Liver (tissue), 9 donors: ENCODE results near the gene SYT15. TPM values are rescaled to one million over a fixed set of nuclear protein-coding genes. Genes with fewer than 3 reads are reported as not detected.

Experiments used
- DNase-seq: peaks from one replicate; pipeline ENCODE4 v3.0.0-alpha.2; 2017; ENCODE audit warnings: low spot score
- H3K27ac ChIP-seq, 2 donors: one replicate each; pipeline ENCODE4 v1.7.0; 2013; ENCODE audit warnings: inconsistent platforms in 2 of 2, low read length in 2 of 2, control low read depth in 1 of 2, low read depth in 1 of 2, mild to moderate bottlenecking in 1 of 2
- H3K27me3 ChIP-seq, 4 donors: one replicate each; pipeline versions ENCODE4 v1.6.1 to v1.7.0; 2013; ENCODE audit warnings: low read length in 3 of 4, inconsistent platforms in 1 of 4, mild to moderate bottlenecking in 1 of 4, moderate library complexity in 1 of 4; ENCODE audit not compliant: control insufficient read depth in 4 of 4, insufficient read depth in 4 of 4
- H3K36me3 ChIP-seq, 4 donors: one replicate each; pipeline versions ENCODE4 v1.6.1 to v1.7.0; 2013; ENCODE audit warnings: low read length in 3 of 4, mild to moderate bottlenecking in 3 of 4, low read depth in 1 of 4, moderate library complexity in 1 of 4; ENCODE audit not compliant: control insufficient read depth in 4 of 4, insufficient read depth in 3 of 4
- H3K4me1 ChIP-seq, 4 donors: one replicate each; pipeline versions ENCODE4 v1.6.1 to v1.7.0; 2013; ENCODE audit warnings: low read length in 3 of 4, mild to moderate bottlenecking in 3 of 4, moderate library complexity in 1 of 4; ENCODE audit not compliant: control insufficient read depth in 4 of 4, insufficient read depth in 4 of 4
- H3K4me3 ChIP-seq, 3 donors: one replicate each; pipeline versions ENCODE4 v1.6.1 to v1.7.0; 2013; ENCODE audit warnings: low read length in 3 of 3, control low read depth in 1 of 3, low read depth in 1 of 3, mild to moderate bottlenecking in 1 of 3
- H3K9ac ChIP-seq, 2 donors: one replicate each; pipeline ENCODE4 v1.7.0; 2013; ENCODE audit warnings: low read length in 2 of 2, mild to moderate bottlenecking in 2 of 2, moderate library complexity in 2 of 2, control low read depth in 1 of 2, low read depth in 1 of 2
- H3K9me3 ChIP-seq, 4 donors: one replicate each; pipeline versions ENCODE4 v1.6.1 to v1.7.0; 2013; ENCODE audit warnings: low read length in 3 of 4; ENCODE audit not compliant: control insufficient read depth in 4 of 4
- ATF3 ChIP-seq: IDR thresholded peaks from 2 replicates; pipeline ENCODE4 v1.6.1; 2016; ENCODE audit warnings: antibody characterized with exemption
- CTCF ChIP-seq: fragments of 150-350 bp; IDR thresholded peaks from 2 replicates; pipeline ENCODE4 v1.5.1; 2017; ENCODE audit warnings: improper control_type of control experiment, low read depth, low read length; ENCODE audit not compliant: missing input control
- FOXA1 ChIP-seq: IDR thresholded peaks from 2 replicates; pipeline ENCODE4 v1.6.1; 2016; ENCODE audit warnings: antibody characterized with exemption
- FOXA2 ChIP-seq: IDR thresholded peaks from 2 replicates; pipeline ENCODE4 v1.6.1; 2016; ENCODE audit warnings: antibody characterized with exemption
- GABPA ChIP-seq, 2 donors: IDR thresholded peaks in 1 of 2; conservative IDR thresholded peaks in 1 of 2; 2 replicates each; pipeline ENCODE4 v1.6.1; 2016; ENCODE audit warnings: antibody characterized with exemption in 2 of 2, mild to moderate bottlenecking in 1 of 2, moderate library complexity in 1 of 2
- HNF4A ChIP-seq, 2 donors: conservative IDR thresholded peaks; 2 replicates each; pipeline ENCODE4 v1.6.1; 2016; ENCODE audit warnings: antibody characterized with exemption in 2 of 2, mild to moderate bottlenecking in 2 of 2
- HNF4G ChIP-seq: IDR thresholded peaks from 2 replicates; pipeline ENCODE4 v1.6.1; 2016; ENCODE audit warnings: antibody characterized with exemption
- JUND ChIP-seq, 2 donors: IDR thresholded peaks; 2 replicates each; pipeline ENCODE4 v1.6.1; 2016; ENCODE audit warnings: antibody characterized with exemption in 2 of 2
- MAX ChIP-seq: IDR thresholded peaks from 2 replicates; pipeline ENCODE4 v1.6.1; 2016; ENCODE audit warnings: antibody characterized with exemption
- NR2F2 ChIP-seq: IDR thresholded peaks from 2 replicates; pipeline ENCODE4 v1.6.1; 2016; ENCODE audit warnings: antibody characterized with exemption
- RAD21 ChIP-seq, 2 donors: IDR thresholded peaks; 2 replicates each; pipeline ENCODE4 v1.6.1; 2016; ENCODE audit warnings: antibody characterized with exemption in 2 of 2, mild to moderate bottlenecking in 2 of 2
- REST ChIP-seq: IDR thresholded peaks from 2 replicates; pipeline ENCODE4 v1.6.1; 2016; ENCODE audit warnings: antibody characterized with exemption, mild to moderate bottlenecking
- RXRA ChIP-seq, 2 donors: IDR thresholded peaks; 2 replicates each; pipeline ENCODE4 v1.6.1; 2017 to 2018; ENCODE audit warnings: antibody characterized with exemption in 2 of 2, mild to moderate bottlenecking in 1 of 2
- SP1 ChIP-seq: IDR thresholded peaks from 2 replicates; pipeline ENCODE4 v1.6.1; 2018; ENCODE audit warnings: antibody characterized with exemption, mild to moderate bottlenecking
- TAF1 ChIP-seq: conservative IDR thresholded peaks from 2 replicates; pipeline ENCODE4 v1.6.1; 2016; ENCODE audit warnings: antibody characterized with exemption, mild to moderate bottlenecking
- YY1 ChIP-seq: IDR thresholded peaks from 2 replicates; pipeline ENCODE4 v1.6.1; 2016; ENCODE audit warnings: antibody characterized with exemption, mild to moderate bottlenecking
- ZBTB33 ChIP-seq: IDR thresholded peaks from 2 replicates; pipeline ENCODE4 v1.6.1; 2016; ENCODE audit warnings: antibody characterized with exemption
- WGBS: extraction: QIAGEN DNeasy Blood & Tissue Kit; methylation state at CpG from one replicate; pipeline ENCODE4 v1.1.7; 2013; 5-methylcytosine and 5-hydroxymethylcytosine counted together
- polyA plus RNA-seq, 2 donors: library from polyadenylated mRNA; stranded (reverse) in 1 of 2; unstranded in 1 of 2; fragments of 200-250 nt in 1 of 2; fragments of >200 nt in 1 of 2; fragmentation: Nextera tagmentation in 1 of 2; extraction: Ambion mirVana in 1 of 2; gene quantifications; one replicate each; pipeline versions ENCODE4 v1.2.1 to v1.2.3, GENCODE V29; 2013 to 2015
- total RNA-seq, 2 donors: library from RNA; depleted of rRNA; stranded (reverse); fragments of >200 nt; gene quantifications; one replicate each; pipeline ENCODE4 v1.2.3, GENCODE V29; 2014
- donor health status: healthy.
- donor health status: healthy.
- donor health status: healthy.
- donor health status: healthy.
- donor health status: healthy.

The SYT15 gene
- total and polyA plus RNA-seq, 4 donors: 0.35 to 1.8 (median 0.78) TPM

- WGBS: 78% methylated on average over 14 of the region's 14 CpGs
- H3K27ac ChIP-seq: no peak overlapping the region
- peaks cover 0 to 3% (median 0%) of the 10 kb centered on the region in 4 donors for H3K27me3 ChIP-seq
- TF ChIP-seq SP1: peak; percentile 39
- no peak for TF ChIP-seq JUND (IDR thresholded peaks at IDR 0.05)
- no peak for TF ChIP-seq YY1
- no peak for TF ChIP-seq NR2F2
- TF ChIP-seq RXRA (IDR thresholded peaks at IDR 0.05): no peak
- TF ChIP-seq ATF3: no peak
- no peak for TF ChIP-seq FOXA1
- DNase-seq: no peak
- no peaks in the 10 kb centered on the region for H3K9me3 ChIP-seq
- no peak overlapping the region for H3K9ac ChIP-seq
- H3K4me1 ChIP-seq: peaks cover 0 to 2% (median 0%) of the 10 kb centered on the region in 4 donors
- H3K36me3 ChIP-seq: no peaks in the 10 kb centered on the region
- no peak overlapping the region for H3K4me3 ChIP-seq
These were observed 39.1 kb upstream of the SYT15 start for GRCh38 chr10:46539596-46540411.

GRCh38 chr10:46540412-46541016 lies 38.4 kb upstream of the SYT15 start:
- Histone ChIP-seq H3K4me1 (peaks cover 0 to 2% (median 0%) of the 10 kb centered on the region in 4 donors), H3K36me3 (no peaks in the 10 kb centered on the region), H3K27ac (no peak overlapping the region), H3K4me3 (no peak overlapping the region), H3K9ac (no peak overlapping the region), H3K9me3 (no peaks in the 10 kb centered on the region), H3K27me3 (peaks cover 0 to 3% (median 0%) of the 10 kb centered on the region in 4 donors)
- 93% methylated on average over 8 of the region's 8 CpGs for WGBS
- no peak for DNase-seq
- TF ChIP-seq HNF4A (conservative IDR thresholded peaks at IDR 0.05) (no peak), RAD21 (IDR thresholded peaks at IDR 0.05) (no peak), SP1 (no peak)

GRCh38 chr10:46541017-46541661 lies 37.8 kb upstream of the SYT15 start:
- no peak overlapping the region for H3K27ac ChIP-seq
- TF ChIP-seq ZBTB33: no peak
- TF ChIP-seq HNF4G: no peak
- no peak for TF ChIP-seq REST
- no peak for TF ChIP-seq FOXA2
- TF ChIP-seq JUND (IDR thresholded peaks at IDR 0.05): no peak
- TF ChIP-seq YY1: no peak
- no peak for TF ChIP-seq CTCF
- TF ChIP-seq MAX: no peak
- TF ChIP-seq NR2F2: no peak
- no peak for TF ChIP-seq GABPA (IDR thresholded peaks at IDR 0.05 in 1 of 2, conservative IDR thresholded peaks at IDR 0.05 in 1 of 2)
- no peak for TF ChIP-seq ATF3
- no peak for TF ChIP-seq TAF1
- TF ChIP-seq FOXA1: no peak
- TF ChIP-seq SP1: no peak
- no peak for TF ChIP-seq RAD21 (IDR thresholded peaks at IDR 0.05)
- TF ChIP-seq RXRA (IDR thresholded peaks at IDR 0.05): no peak

More at GRCh38 chr10:46541017-46541661, 37.8 kb upstream of the SYT15 start:
- no peaks in the 10 kb centered on the region for H3K36me3 ChIP-seq
- 15% methylated on average over 42 of the region's 42 CpGs for WGBS
- peaks cover 0 to 2% (median 0%) of the 10 kb centered on the region in 4 donors for H3K4me1 ChIP-seq
- H3K4me3 ChIP-seq: peak overlapping the region in 1 of 3 donors; percentile 23
- H3K9me3 ChIP-seq: no peaks in the 10 kb centered on the region
- no peak for DNase-seq
- H3K27me3 ChIP-seq: peaks cover 0 to 3% (median 0%) of the 10 kb centered on the region in 4 donors
- H3K9ac ChIP-seq: no peak overlapping the region
